HG03025 (cell line): ENCODE data around the gene RASL10A.

ENCODE experiments used
- ATAC-seq: cut with Tn5 transposase; IDR thresholded peaks from one replicate; pipeline ENCODE4 v1.9.1; 2021; ENCODE audit warnings: mild to moderate bottlenecking, moderate library complexity; ENCODE audit not compliant: unreplicated experiment, low FRiP score

Gene RASL10A

DNA sequence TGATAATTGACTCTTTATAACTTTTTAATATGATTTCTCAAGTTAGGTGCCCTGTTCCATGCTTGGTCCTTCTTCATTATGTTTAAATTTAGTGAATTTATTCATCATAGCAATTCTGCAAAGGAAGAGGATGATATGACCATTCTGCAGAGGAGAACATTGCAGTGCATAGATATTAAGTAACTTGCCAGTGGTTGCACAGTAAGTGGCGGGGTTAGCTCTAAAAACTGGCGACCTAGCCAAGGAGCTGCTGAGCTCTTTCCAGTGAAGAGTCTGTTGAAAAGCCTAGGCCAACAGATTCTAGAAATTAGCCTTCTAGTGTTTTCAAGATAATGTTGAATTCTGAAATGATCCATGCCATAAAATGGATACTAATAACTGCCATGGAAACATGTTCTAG is 42.9 kb downstream of the RASL10A start:
- no peak for ATAC-seq

DNA sequence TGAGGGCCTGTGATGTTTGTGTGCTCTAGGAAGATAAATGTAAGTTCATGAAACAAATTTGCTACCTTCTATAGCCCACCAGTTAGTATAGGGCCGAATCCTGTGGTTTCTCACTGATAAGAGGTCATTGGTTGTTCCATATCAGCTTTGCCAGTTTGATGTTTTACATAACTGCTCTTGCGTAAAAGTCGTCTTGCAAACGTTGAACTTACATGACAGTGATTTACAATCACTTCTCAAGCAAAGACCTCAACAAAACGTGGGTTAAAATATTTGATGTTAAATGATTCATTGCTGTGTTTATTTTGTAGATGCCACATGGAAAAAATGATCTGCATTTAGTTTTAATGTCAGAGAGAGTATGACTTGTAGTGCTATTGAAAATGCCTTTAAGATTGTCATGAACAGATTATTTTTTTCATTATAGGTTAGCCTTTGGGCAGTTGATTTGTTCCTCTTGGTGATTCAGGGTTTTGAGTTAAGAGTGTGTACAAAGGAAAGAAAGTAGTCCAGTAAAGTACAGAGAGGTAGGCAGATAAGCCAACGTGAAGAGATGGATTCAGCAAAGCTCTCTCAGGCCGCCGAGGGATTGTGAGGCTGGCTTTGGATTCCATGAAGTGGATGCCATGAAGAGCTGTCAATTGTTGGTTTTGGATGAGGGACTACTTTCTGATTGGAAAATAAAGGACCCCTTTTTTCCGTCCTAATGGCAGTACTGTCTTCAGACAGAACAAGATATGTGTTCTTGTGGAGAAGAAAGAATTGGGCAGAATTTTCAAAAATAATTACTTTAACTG is 44.8 kb downstream of the RASL10A start:
- ATAC-seq: no peak

DNA sequence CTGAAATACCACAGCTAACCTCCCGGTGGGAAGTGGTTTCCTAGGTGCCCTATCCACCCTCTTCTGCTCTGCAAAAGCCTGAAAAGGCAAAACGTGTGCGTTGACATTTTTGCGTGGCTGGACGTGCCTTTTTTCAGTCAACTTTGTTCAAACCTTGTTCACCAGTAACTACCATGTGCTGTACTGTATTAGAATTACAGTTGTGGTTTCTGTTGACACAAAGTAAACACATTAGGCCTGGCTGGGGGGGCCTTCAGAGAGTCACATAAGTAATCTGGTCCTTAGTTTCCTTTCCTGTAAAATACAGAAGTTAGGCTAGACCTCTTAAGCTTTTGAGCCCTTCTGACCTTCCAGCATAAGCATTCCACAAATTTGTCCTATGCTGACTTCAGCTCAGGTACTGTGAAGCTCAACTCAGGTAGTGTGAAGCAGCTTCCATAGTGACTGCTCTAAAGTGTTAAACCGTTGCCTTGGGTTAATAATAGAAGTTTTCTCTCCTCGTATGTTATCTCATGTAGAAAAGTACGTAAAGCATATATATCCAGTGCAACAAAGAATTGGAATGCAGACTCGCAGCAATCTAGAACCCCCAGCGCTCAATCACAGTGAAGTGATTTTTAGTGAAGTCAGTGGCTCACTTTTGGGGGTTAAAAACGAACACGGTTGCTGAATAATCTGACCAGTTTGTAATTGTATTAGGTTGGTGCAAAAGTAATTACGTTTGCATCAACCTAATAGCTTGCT is 45.6 kb downstream of the RASL10A start:
- ATAC-seq: no peak

DNA sequence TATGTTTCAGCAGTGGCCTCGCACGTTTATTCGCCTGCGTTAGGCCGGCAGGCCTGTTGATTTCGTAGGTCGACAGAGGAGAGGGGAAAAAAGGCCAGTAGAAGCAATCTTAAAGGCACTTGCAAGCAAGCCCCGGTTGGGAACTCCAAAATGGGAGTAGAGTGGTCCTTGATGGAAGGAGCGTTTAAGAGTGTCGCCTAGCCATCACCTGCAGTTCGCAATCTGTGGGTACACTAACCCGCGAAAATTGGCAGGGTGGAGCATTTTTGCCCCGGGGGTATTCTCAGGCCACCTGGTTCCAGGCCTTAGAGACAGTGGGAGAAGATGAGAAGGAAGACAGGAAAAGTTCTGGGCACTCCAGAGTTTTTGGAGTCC is 46.3 kb downstream of the RASL10A start:
- ATAC-seq: no peak

DNA sequence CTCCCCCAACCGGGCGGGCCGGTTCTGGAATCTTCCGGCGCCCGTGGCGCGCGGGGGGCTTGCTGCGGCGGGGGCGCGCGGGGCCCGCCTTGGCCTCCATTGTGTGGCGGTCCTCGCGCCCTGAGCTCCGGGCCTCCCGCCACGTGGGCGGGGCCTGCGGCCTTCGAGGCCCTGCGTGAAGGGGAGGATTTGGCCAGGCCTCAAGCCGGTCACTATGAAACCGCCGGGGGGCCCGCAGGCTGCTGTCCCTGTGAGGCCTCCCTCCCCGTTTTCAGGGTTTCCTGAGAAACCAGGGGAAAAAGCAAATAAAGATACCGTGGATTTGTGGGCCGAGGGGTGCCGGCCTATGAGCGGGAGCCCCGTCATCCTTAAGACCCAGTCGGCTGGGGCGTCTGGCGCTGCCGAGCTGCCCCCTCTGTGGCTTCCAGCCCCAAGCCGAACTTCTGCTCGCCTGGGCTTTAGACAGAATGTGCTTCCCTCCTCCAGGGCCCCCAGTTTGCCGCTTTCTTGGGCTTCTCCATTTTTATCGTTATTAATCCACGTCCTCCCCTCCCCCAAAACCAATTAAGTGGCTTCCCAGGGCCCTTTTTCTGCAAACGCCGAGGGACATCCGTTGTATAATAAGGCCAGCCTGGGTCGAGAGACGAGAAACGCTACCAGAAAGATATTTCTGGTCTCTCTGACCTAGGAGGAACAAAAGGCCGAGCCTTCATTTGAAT is 46.8 kb downstream of the RASL10A start:
- peak; percentile 34 for ATAC-seq

DNA sequence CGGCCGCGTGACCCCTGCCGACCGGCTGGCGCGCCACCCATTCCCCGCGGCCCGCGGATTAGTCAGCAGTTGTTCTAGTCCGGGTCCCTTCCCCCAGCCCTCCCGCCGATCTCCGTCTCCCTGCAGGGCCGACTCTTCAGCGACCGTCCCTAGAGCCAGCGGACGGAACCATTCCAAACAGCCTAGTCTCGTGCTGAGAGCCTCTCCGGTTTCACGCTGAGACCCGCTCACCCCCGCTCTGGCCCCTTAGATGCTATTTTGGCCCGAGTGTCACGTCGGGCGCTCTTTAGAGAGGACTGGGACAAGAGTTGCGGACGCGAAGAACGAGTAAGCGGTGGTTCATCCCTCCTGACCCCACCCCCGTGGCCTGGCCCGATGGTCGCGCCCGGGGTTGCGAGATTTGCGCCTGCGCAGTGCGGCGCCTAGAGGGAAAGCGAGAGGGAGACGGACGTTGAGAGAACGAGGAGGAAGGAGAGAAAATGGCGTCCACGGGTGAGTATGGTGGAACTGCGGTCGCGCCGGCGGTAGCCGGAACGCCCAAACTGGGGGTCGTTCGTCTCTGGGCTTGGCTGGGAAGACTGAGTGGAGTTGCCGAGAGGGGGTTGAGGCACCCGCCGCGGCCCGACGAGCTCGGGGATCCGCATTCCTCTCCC is 47.5 kb downstream of the RASL10A start, which contains the start of the genes EWSR1 and RHBDD3:
Gene EWSR1 (plus strand): TSS at position 411 of the 653 bp plus-strand sequence. CDS start 69 bp downstream, at position 480.
Gene RHBDD3 (minus strand): TSS at position 124 of the 653 bp plus-strand sequence. CDS start 2,355 bp downstream, outside the sequence.
- ATAC-seq: peak; percentile 76

DNA sequence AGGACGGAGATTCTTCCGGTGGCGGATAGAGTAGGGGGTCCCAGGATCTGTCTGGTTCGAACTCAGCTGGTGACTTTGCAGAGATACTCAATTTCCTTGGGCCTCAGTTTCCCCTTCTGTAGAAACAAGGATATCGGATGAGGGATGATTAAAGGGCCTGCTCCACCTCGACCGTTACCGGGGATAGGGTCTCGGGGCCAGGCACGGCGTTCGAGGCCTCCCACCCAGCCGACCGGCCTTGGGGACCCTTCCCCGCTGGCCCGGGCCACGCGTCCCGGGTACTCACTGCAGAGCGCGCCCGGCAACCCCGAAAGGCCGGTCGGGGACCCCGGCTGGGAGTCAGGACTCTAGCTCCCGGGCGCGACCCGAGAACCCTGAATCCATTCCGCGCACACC is 48.0 kb downstream of the RASL10A start:
- no peak for ATAC-seq

DNA sequence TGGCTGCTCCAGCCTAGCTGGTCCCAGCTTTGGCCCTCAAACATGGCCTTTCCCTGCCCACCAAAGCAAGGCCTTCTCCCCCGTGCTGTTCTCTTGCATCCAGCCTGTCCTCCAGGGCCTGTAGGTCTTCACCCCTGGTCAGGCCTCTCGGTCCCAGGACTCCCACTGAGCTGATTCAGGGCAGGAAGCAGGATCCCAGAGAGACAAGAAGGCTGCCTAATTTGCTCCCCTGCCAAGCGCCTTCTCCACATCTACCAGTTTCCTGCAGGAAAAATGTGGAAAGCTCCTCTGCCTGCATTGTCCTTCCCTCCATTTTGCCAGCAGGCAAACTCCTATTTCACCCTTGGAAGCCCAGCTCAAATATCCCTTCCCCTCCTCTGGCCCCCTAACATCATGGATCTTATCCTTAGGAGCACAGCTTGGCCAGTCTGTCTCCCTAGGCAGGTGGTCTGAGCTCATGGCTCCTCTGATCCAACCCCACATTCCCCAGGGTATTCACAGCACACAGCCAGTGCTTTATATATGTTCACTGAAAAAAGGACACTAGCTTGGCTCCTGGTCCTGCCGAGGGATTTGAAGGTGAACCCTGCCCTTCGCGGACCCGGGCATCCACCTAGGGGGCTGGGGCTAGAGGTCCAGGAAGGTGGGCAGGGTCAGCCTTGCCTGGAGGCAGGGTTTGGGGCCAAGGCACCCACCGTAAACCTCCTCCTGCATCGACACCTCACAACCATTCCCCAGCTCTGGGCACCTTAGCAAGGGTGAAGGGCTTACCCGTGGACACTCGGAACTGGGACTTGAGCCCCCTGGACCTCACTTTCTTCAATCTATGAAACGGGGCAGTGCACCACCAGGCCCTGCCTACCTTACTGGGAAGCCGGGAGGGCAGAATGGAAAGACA is 48.7 kb downstream of the RASL10A start:
- ATAC-seq: no peak

DNA sequence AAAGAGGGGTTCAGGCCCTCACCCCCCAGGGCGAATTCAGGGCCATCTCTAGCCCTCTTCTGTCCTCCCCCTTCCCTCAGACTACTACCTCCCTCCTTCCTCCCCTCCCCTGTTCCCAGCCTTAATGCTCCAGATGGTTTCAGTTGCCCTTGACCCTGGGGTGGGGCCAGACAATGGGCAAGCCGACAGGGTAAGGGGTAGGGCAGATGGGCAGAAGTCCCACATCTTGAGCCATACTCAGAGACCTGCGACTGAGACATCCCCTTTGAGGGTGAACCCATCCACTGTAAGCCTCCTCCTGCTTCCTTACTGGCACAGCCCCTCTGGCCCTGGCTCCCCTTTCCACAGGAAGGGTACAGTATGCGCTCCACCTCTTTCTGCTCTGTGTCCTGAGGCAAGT is 49.6 kb downstream of the RASL10A start:
- no peak for ATAC-seq

DNA sequence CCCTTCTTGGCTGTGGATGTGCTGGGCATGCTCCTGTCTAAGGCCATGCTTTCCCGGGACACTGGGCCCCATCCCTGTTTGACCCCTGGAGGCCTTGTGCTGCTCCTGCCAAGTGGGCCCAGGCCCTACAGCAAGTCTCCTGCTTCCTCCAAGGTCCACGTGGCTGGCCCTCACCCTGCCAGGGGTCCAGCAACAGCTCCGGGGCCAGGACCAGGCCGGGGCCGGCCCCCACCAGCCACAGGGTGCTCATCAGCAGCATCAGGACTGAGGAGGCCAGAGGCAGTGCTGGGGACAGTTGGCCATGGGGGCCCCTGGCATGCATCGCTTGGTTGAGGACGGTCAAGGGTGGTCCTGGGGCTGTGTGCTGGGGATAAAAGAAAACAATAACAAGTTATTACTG is 50.2 kb downstream of the RASL10A start:
- no peak for ATAC-seq

DNA sequence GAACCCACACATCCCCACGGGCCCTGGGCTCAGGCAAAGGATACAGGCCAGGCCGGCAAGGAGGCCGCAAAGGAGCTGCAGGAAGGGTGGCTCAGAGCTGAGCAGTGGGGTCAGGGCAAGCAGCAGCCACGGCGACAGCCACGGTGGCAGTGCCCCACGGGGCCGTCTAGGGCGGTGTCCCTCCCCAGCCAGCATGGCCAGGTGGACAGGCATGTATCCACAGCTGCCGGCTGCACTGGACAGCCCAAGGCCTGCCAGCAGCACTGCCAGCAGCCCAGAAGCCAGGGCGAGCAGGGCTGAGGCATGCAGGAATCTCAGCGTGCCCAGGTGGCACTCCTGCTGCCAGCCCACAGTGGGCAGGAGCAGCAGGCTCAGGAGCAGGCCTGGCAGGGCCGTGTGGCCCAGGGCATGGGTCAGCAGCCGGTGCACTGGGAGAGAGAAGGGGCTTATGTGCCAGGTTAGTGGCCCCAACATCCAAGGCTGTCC is 51.7 kb downstream of the RASL10A start:
- no peak for ATAC-seq
